ENCODE data around the gene PRDX2. TPM values are rescaled to one million over a fixed set of nuclear protein-coding genes. Genes with fewer than 3 reads are reported as not detected.

The PRDX2 gene
- polyA plus RNA-seq, 3 donors: 40.0 to 71.5 (median 46.7) TPM

GRCh38 chr19:12766051-12766521 is 35.5 kb downstream of the PRDX2 start:
- H3K4me3 Mint-ChIP-seq: peak overlapping the region in 1 of 2 donors; percentile 78
- H3K36me3 Mint-ChIP-seq: peaks cover 33 to 60% of the 10 kb centered on the region in 2 donors
- peak overlapping the region in 2 of 7 donors; percentile 30 to 70 for H3K27ac Mint-ChIP-seq
- H3K4me1 Mint-ChIP-seq: peaks cover 8% of the 10 kb centered on the region
- Histone ChIP-seq H3K27me3 (ENCODE audit: control insufficient read depth in 2 of 2, insufficient read depth in 2 of 2, low read length in 2 of 2) (no peaks in the 10 kb centered on the region), H3K27ac (ENCODE audit: low read depth in 1 of 2, low read length in 2 of 2) (no peak overlapping the region), H3K4me2 (replicated peaks; ENCODE audit: extremely low read depth, low read length, poor library complexity, severe bottlenecking) (peak overlapping the region; percentile 94), H3K36me3 (replicated peaks in 1 of 2; ENCODE audit: control insufficient read depth in 1 of 2, insufficient read depth in 2 of 2, low read length in 2 of 2) (no peaks in the 10 kb centered on the region), H3K9ac (ENCODE audit: insufficient read depth, low read length, poor library complexity, severe bottlenecking) (peak overlapping the region; percentile 56), H3K9me3 (replicated peaks in 1 of 2; ENCODE audit: control insufficient read depth in 1 of 2, insufficient read depth in 1 of 2, low read length in 2 of 2) (peaks cover 0 to 5% of the 10 kb centered on the region in 2 donors), H3K4me1 (ENCODE audit: control insufficient read depth in 1 of 2, insufficient read depth in 2 of 2, low read length in 2 of 2) (peaks cover 0 to 6% of the 10 kb centered on the region in 2 donors), H2AFZ (ENCODE audit: insufficient read depth, low read depth, low read length, poor library complexity, severe bottlenecking) (peak overlapping the region; percentile 77), H4K20me1 (ENCODE audit: insufficient read depth, low read length) (no peaks in the 10 kb centered on the region), H3K4me3 (replicated peaks in 1 of 3; ENCODE audit: low read depth in 2 of 3, low read length in 3 of 3) (peak overlapping the region; percentile 7 to 81 (median 39)), H3K79me2 (ENCODE audit: insufficient read depth, low read length) (no peaks in the 10 kb centered on the region)
- H3K27me3 Mint-ChIP-seq (ENCODE audit: low read depth in 3 of 3): peaks cover 0 to 2% (median 0%) of the 10 kb centered on the region in 3 donors
- H3K9me3 Mint-ChIP-seq: peaks cover 0 to 5% (median 0%) of the 10 kb centered on the region in 7 donors
- peak; percentile 71 to 83 (median 74) for DNase-seq
- TF ChIP-seq, protein P1, sequence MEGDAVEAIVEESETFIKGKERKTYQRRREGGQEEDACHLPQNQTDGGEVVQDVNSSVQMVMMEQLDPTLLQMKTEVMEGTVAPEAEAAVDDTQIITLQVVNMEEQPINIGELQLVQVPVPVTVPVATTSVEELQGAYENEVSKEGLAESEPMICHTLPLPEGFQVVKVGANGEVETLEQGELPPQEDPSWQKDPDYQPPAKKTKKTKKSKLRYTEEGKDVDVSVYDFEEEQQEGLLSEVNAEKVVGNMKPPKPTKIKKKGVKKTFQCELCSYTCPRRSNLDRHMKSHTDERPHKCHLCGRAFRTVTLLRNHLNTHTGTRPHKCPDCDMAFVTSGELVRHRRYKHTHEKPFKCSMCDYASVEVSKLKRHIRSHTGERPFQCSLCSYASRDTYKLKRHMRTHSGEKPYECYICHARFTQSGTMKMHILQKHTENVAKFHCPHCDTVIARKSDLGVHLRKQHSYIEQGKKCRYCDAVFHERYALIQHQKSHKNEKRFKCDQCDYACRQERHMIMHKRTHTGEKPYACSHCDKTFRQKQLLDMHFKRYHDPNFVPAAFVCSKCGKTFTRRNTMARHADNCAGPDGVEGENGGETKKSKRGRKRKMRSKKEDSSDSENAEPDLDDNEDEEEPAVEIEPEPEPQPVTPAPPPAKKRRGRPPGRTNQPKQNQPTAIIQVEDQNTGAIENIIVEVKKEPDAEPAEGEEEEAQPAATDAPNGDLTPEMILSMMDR (IDR thresholded peaks at IDR 0.05): peak; percentile 96
- intact Hi-C loops (cut with micrococcal nuclease): loop anchor here in 1 of 2 donors (2.0 kb wide), 2 partner anchors 31 to 81 kb away; no protein-coding TSS in a partner anchor
- 3% methylated on average over 30 of the region's 30 CpGs for WGBS (ENCODE audit: insufficient coverage)

- Histone ChIP-seq H3K4me1 (ENCODE audit: control insufficient read depth in 1 of 2, insufficient read depth in 2 of 2, low read length in 2 of 2) (peaks cover 0 to 6% of the 10 kb centered on the region in 2 donors), H3K79me2 (ENCODE audit: insufficient read depth, low read length) (no peaks in the 10 kb centered on the region), H3K9me3 (replicated peaks in 1 of 2; ENCODE audit: control insufficient read depth in 1 of 2, insufficient read depth in 1 of 2, low read length in 2 of 2) (peaks cover 0 to 5% of the 10 kb centered on the region in 2 donors), H3K9ac (ENCODE audit: insufficient read depth, low read length, poor library complexity, severe bottlenecking) (no peak overlapping the region), H3K27ac (ENCODE audit: low read depth in 1 of 2, low read length in 2 of 2) (no peak overlapping the region), H3K4me2 (replicated peaks; ENCODE audit: extremely low read depth, low read length, poor library complexity, severe bottlenecking) (no peak overlapping the region), H2AFZ (ENCODE audit: insufficient read depth, low read depth, low read length, poor library complexity, severe bottlenecking) (no peak overlapping the region), H4K20me1 (ENCODE audit: insufficient read depth, low read length) (no peaks in the 10 kb centered on the region), H3K4me3 (replicated peaks in 1 of 3; ENCODE audit: low read depth in 2 of 3, low read length in 3 of 3) (no peak overlapping the region), H3K36me3 (replicated peaks in 1 of 2; ENCODE audit: control insufficient read depth in 1 of 2, insufficient read depth in 2 of 2, low read length in 2 of 2) (no peaks in the 10 kb centered on the region), H3K27me3 (ENCODE audit: control insufficient read depth in 2 of 2, insufficient read depth in 2 of 2, low read length in 2 of 2) (no peaks in the 10 kb centered on the region)
- intact Hi-C loops (cut with micrococcal nuclease): loop anchor here in 1 of 2 donors (5.0 kb wide), 2 partner anchors 33 to 83 kb away; no protein-coding TSS in a partner anchor
- H3K9me3 Mint-ChIP-seq: peaks cover 0 to 5% (median 0%) of the 10 kb centered on the region in 7 donors
- peaks cover 33 to 52% of the 10 kb centered on the region in 2 donors for H3K36me3 Mint-ChIP-seq
- TF ChIP-seq, protein P1 (IDR thresholded peaks at IDR 0.05): no peak
- peaks cover 10% of the 10 kb centered on the region for H3K4me1 Mint-ChIP-seq
- H3K27me3 Mint-ChIP-seq (ENCODE audit: low read depth in 3 of 3): peaks cover 0 to 2% (median 0%) of the 10 kb centered on the region in 3 donors
- no peak for DNase-seq
- H3K4me3 Mint-ChIP-seq: no peak overlapping the region
- WGBS (ENCODE audit: insufficient coverage): 98% methylated on average over 16 of the region's 16 CpGs
- H3K27ac Mint-ChIP-seq: no peak overlapping the region
Measured at GRCh38 chr19:12764698-12765097, 36.9 kb downstream of the PRDX2 start.

Measured in CD14-positive monocyte (primary cell).